PC-3 (cell line): ENCODE results near the gene TF.

ENCODE experiments used
- CTCF ChIP-seq: fragments of 300-600 bp; sonication (generic); conservative IDR thresholded peaks from 2 replicates; pipeline ENCODE4 v1.5.1; 2017; ENCODE audit warnings: antibody characterized with exemption, low read depth, mild to moderate bottlenecking, low read length
- EZH2phosphoT487 ChIP-seq: fragments of 300-600 bp; sonication (generic); IDR thresholded peaks from 2 replicates; pipeline ENCODE4 v1.6.1; 2018; ENCODE audit warnings: mild to moderate bottlenecking, antibody characterized with exemption, low read length, borderline replicate concordance

GRCh38 chr3:133833267-133833666 is 87.1 kb downstream of the TF start:
- no peak for TF ChIP-seq CTCF
- no peak for TF ChIP-seq EZH2phosphoT487
